CD4-positive, alpha-beta T cell (primary cell): Measurements from ENCODE around the gene NNMT. TPM values are rescaled to one million over a fixed set of nuclear protein-coding genes. Genes with fewer than 3 reads are reported as not detected.

Source experiments
- ATAC-seq: fragments of 200-7000 bp; cut with Tn5 transposase; one replicate; pipeline ENCODE4 v1.10.0; 2022; ENCODE audit warnings: mild to moderate bottlenecking; ENCODE audit not compliant: poor library complexity
- CTCF ChIA-PET: fragments of 350-600 bp; sonication (Branson Sonifier 250); formaldehyde crosslinking; loops from one replicate; lab custom pipeline; 2021; ENCODE audit warnings: antibody characterized with exemption, inconsistent platforms; lab: Charles Lee
- POLR2A ChIA-PET: fragments of 350-600 bp; sonication (Branson Sonifier 250); formaldehyde crosslinking; loops from one replicate; lab custom pipeline; 2021; ENCODE audit warnings: antibody characterized with exemption, inconsistent platforms; lab: Charles Lee
- DNase-seq, 14 experiments: peaks; one replicate each; pipeline ENCODE4 v3.0.0-alpha.2; 2013 to 2020; ENCODE audit warnings: mixed read lengths in 2 of 14
- H3K27ac ChIP-seq, 2 donors: one replicate each; pipeline versions ENCODE4 v1.5.1 to v1.7.0; 2013; ENCODE audit warnings: low read length in 2 of 2, low read depth in 1 of 2, mild to moderate bottlenecking in 1 of 2
- H3K27me3 ChIP-seq, 2 experiments: 1 replicate in 1 of 2; 2 replicates in 1 of 2; pipeline versions ENCODE4 v1.6.1 to v1.7.0; 2013; ENCODE audit warnings: low read length in 2 of 2, control low read depth in 1 of 2, mild to moderate bottlenecking in 1 of 2, moderate library complexity in 1 of 2; ENCODE audit not compliant: insufficient read depth in 2 of 2, control insufficient read depth in 1 of 2
- H3K36me3 ChIP-seq: one replicate; pipeline ENCODE4 v1.6.1; 2013; ENCODE audit warnings: low read length, control low read depth; ENCODE audit not compliant: insufficient read depth
- H3K4me1 ChIP-seq: one replicate; pipeline ENCODE4 v1.6.1; 2013; ENCODE audit warnings: low read length, control low read depth; ENCODE audit not compliant: insufficient read depth
- H3K4me3 ChIP-seq: one replicate; pipeline ENCODE4 v1.5.1; 2013; ENCODE audit warnings: mild to moderate bottlenecking, low read length, moderate library complexity
- H3K9me3 ChIP-seq, 2 experiments: 1 replicate in 1 of 2; 2 replicates in 1 of 2; pipeline versions ENCODE4 v1.6.1 to v1.7.0; 2013; ENCODE audit warnings: low read length in 2 of 2, mild to moderate bottlenecking in 2 of 2, control low read depth in 1 of 2, moderate library complexity in 1 of 2; ENCODE audit not compliant: control insufficient read depth in 1 of 2, insufficient read depth in 1 of 2
- H3K27ac Mint-ChIP-seq: one replicate; pipeline ENCODE4 v1.8.0; 2020; ENCODE audit warnings: mixed read lengths
- H3K27me3 Mint-ChIP-seq: one replicate; pipeline ENCODE4 v1.8.0; 2021; ENCODE audit warnings: mixed read lengths
- H3K36me3 Mint-ChIP-seq: one replicate; pipeline ENCODE4 v1.8.0; 2021; ENCODE audit warnings: low read depth, mixed read lengths
- H3K4me1 Mint-ChIP-seq: one replicate; pipeline ENCODE4 v1.8.0; 2021; ENCODE audit warnings: low read depth, mixed read lengths
- H3K4me3 Mint-ChIP-seq: one replicate; pipeline ENCODE4 v1.8.0; 2020; ENCODE audit warnings: mild to moderate bottlenecking, mixed read lengths
- H3K9me3 Mint-ChIP-seq: one replicate; pipeline ENCODE4 v1.8.0; 2020; ENCODE audit warnings: mixed read lengths
- CTCF ChIP-seq: fragments of 200-600 bp; IDR thresholded peaks from one replicate; pipeline ENCODE4 v1.8.0; 2022; ENCODE audit warnings: antibody characterized with exemption, mild to moderate bottlenecking
- intact Hi-C, 2 experiments: fragments of 100-400 bp; cut with DNase I in 1 of 2; cut with micrococcal nuclease in 1 of 2; formaldehyde crosslinking; loops; one replicate each; pipeline versions ENCODE4 v1.15.1 to v1.9.0; 2023 to 2025; cut with DNase I, micrococcal nuclease
- total RNA-seq, 174 experiments: library from RNA in 2 of 174; stranded (reverse) in 2 of 174; gene quantifications; one replicate each; pipeline ENCODE4 v1.2.3 and lab custom pipeline; 2021 to 2026

NNMT gene
- total RNA-seq, 2 experiments from 2014 or later: not detected

GRCh38 chr11:114362326-114362725, 66.1 kb downstream of the NNMT start:
- no peaks in the 10 kb centered on the region for H3K36me3 ChIP-seq
- H3K27me3 ChIP-seq: peaks cover 0 to 6% of the 10 kb centered on the region in 2 experiments
- H3K36me3 Mint-ChIP-seq: no peaks in the 10 kb centered on the region
- H3K4me3 Mint-ChIP-seq: no peak overlapping the region
- no peaks in the 10 kb centered on the region for H3K9me3 ChIP-seq
- ATAC-seq (no peak), DNase-seq (no peak)
- H3K9me3 Mint-ChIP-seq: no peaks in the 10 kb centered on the region
- ChIA-PET CTCF (no interaction called here), POLR2A (no interaction called here)
- no peak overlapping the region for H3K4me3 ChIP-seq
- no peaks in the 10 kb centered on the region for H3K4me1 ChIP-seq
- H3K27ac ChIP-seq: no peak overlapping the region
- peaks cover 14% of the 10 kb centered on the region for H3K27me3 Mint-ChIP-seq
- no peaks in the 10 kb centered on the region for H3K4me1 Mint-ChIP-seq
- H3K27ac Mint-ChIP-seq: no peak overlapping the region
- intact Hi-C loops: no loop called here
- no peak for TF ChIP-seq CTCF

- H3K4me3 Mint-ChIP-seq: no peak overlapping the region
- H3K27ac Mint-ChIP-seq: no peak overlapping the region
- no peaks in the 10 kb centered on the region for H3K4me1 Mint-ChIP-seq
- Histone ChIP-seq H3K27me3 (peaks cover 0 to 6% of the 10 kb centered on the region in 2 experiments), H3K36me3 (no peaks in the 10 kb centered on the region), H3K4me1 (no peaks in the 10 kb centered on the region), H3K9me3 (no peaks in the 10 kb centered on the region), H3K4me3 (no peak overlapping the region), H3K27ac (no peak overlapping the region)
- peaks cover 19% of the 10 kb centered on the region for H3K27me3 Mint-ChIP-seq
- no peak for TF ChIP-seq CTCF
- no peak for DNase-seq
- H3K36me3 Mint-ChIP-seq: no peaks in the 10 kb centered on the region
- ChIA-PET CTCF (no interaction called here), POLR2A (no interaction called here)
- no peak for ATAC-seq
- no peaks in the 10 kb centered on the region for H3K9me3 Mint-ChIP-seq
- intact Hi-C loops: no loop called here
Measured at GRCh38 chr11:114362958-114363357, 66.8 kb downstream of the NNMT start.

Other genes starting within 250 kb of the NNMT start
- gene ZBTB16, start 236.7 kb upstream of the NNMT start, total RNA-seq: 10 to 100 TPM; 19.1 to 20.6 TPM
- gene C11orf71, start 104.1 kb downstream of the NNMT start, total RNA-seq: 1 to 10 TPM; 6.1 to 7.6 TPM
- 10 to 100 TPM; 76.1 to 81.9 TPM for gene RBM7, start 104.3 kb downstream of the NNMT start, total RNA-seq
- gene REXO2, start 143.1 kb downstream of the NNMT start, total RNA-seq: 10 to 100 TPM; 17.3 to 20.6 TPM